Lung (tissue), 12 donors: ENCODE measurements around the gene TFAP2D. TPM values are rescaled to one million over a fixed set of nuclear protein-coding genes. Genes with fewer than 3 reads are reported as not detected.

Source experiments
- ATAC-seq: fragments of 200-7000 bp; cut with Tn5 transposase; one replicate; pipeline ENCODE4 v1.9.1; 2020; ENCODE audit warnings: moderate number of reproducible peaks; ENCODE audit not compliant: insufficient read depth, low FRiP score
- DNase-seq, 3 donors: peaks; one replicate each; pipeline ENCODE4 v3.0.0-alpha.2; 2013 to 2017
- H3K27ac ChIP-seq, 2 donors: one replicate each; pipeline ENCODE4 v1.5.1; 2013; ENCODE audit warnings: mild to moderate bottlenecking in 2 of 2, moderate library complexity in 2 of 2, control low read depth in 1 of 2, inconsistent platforms in 1 of 2, low read depth in 1 of 2, low read length in 1 of 2
- H3K27me3 ChIP-seq, 3 donors: one replicate each; pipeline ENCODE4 v1.5.1; 2013; ENCODE audit warnings: low read length in 2 of 3; ENCODE audit not compliant: control insufficient read depth in 3 of 3, insufficient read depth in 3 of 3
- H3K36me3 ChIP-seq, 4 donors: one replicate each; pipeline ENCODE4 v1.5.1; 2013; ENCODE audit warnings: low read length in 4 of 4, mild to moderate bottlenecking in 1 of 4, moderate library complexity in 1 of 4; ENCODE audit not compliant: control insufficient read depth in 4 of 4, insufficient read depth in 4 of 4
- H3K4me1 ChIP-seq, 5 donors: one replicate each; pipeline ENCODE4 v1.5.1; 2013; ENCODE audit warnings: low read length in 5 of 5, mild to moderate bottlenecking in 2 of 5, moderate library complexity in 1 of 5; ENCODE audit not compliant: control insufficient read depth in 5 of 5, insufficient read depth in 5 of 5
- H3K4me3 ChIP-seq: one replicate; pipeline ENCODE4 v1.5.1; 2013; ENCODE audit warnings: mild to moderate bottlenecking, control low read depth, moderate library complexity
- H3K9ac ChIP-seq, 2 donors: one replicate each; pipeline ENCODE4 v1.5.1; 2013; ENCODE audit warnings: low read length in 2 of 2, control low read depth in 1 of 2; ENCODE audit not compliant: insufficient read depth in 1 of 2
- H3K9me3 ChIP-seq, 4 donors: one replicate each; pipeline ENCODE4 v1.5.1; 2013; ENCODE audit warnings: low read length in 3 of 4, mild to moderate bottlenecking in 1 of 4, moderate library complexity in 1 of 4; ENCODE audit not compliant: control insufficient read depth in 4 of 4, insufficient read depth in 3 of 4
- CTCF ChIP-seq: IDR thresholded peaks from 2 replicates; pipeline ENCODE4 v1.5.1; 2012; ENCODE audit warnings: mild to moderate bottlenecking; ENCODE audit errors: control extremely low read depth, extremely low read depth
- WGBS, 2 donors: extraction: QIAGEN DNeasy Blood & Tissue Kit; methylation state at CpG; one replicate each; pipeline ENCODE4 v1.1.7; 2013; 5-methylcytosine and 5-hydroxymethylcytosine counted together
- polyA plus RNA-seq, 2 donors: library from polyadenylated mRNA; stranded (reverse); fragments of 200-250 nt; gene quantifications; one replicate each; pipeline ENCODE4 v1.2.1, GENCODE V29; 2013
- total RNA-seq, 2 donors: library from RNA; depleted of rRNA in 1 of 2; stranded (reverse); fragments of >200 nt in 1 of 2; gene quantifications; one replicate each; pipeline ENCODE4 v1.2.1, GENCODE V29; 2014 to 2021
- donor health status: control.
- donor health status: control.
- donor health status: Bipolar disorder and iron deficiency.
- donor health status: healthy.
- donor health status: DM: yes; HTN: yes; CAD: no.

The TFAP2D gene
- total and polyA plus RNA-seq, 4 donors: not detected

- no peak for DNase-seq
- no peak for ATAC-seq
- TF ChIP-seq CTCF: no peak
- Histone ChIP-seq H3K27ac (no peak overlapping the region), H3K4me3 (no peak overlapping the region), H3K36me3 (no peaks in the 10 kb centered on the region), H3K4me1 (no peaks in the 10 kb centered on the region), H3K27me3 (peaks cover 11 to 80% (median 69%) of the 10 kb centered on the region in 3 donors), H3K9me3 (peaks cover 0 to 12% (median under 1%) of the 10 kb centered on the region in 4 donors), H3K9ac (no peak overlapping the region)
- 5 to 7% methylated on average over 24 of the region's 24 CpGs for WGBS, 2 donors
Measured at GRCh38 chr6:50722829-50723554, 9.7 kb downstream of the TFAP2D start.

GRCh38 chr6:50724381-50725124 is 11.2 kb downstream of the TFAP2D start:
- Histone ChIP-seq H3K4me1 (no peaks in the 10 kb centered on the region), H3K36me3 (no peaks in the 10 kb centered on the region), H3K27me3 (peaks cover 11 to 65% (median 64%) of the 10 kb centered on the region in 3 donors), H3K4me3 (no peak overlapping the region), H3K9me3 (peaks cover 0 to 12% (median 0%) of the 10 kb centered on the region in 4 donors), H3K9ac (no peak overlapping the region), H3K27ac (no peak overlapping the region)
- TF ChIP-seq CTCF: no peak
- WGBS, 2 donors: 4% methylated on average over 41 to 43 of the region's 43 CpGs
- no peak for ATAC-seq
- no peak for DNase-seq

- ATAC-seq (no peak), DNase-seq (no peak)
- Histone ChIP-seq H3K9ac (no peak overlapping the region), H3K27me3 (peaks cover 0 to 4% (median 2%) of the 10 kb centered on the region in 3 donors), H3K4me1 (no peaks in the 10 kb centered on the region), H3K4me3 (no peak overlapping the region), H3K36me3 (no peaks in the 10 kb centered on the region), H3K27ac (no peak overlapping the region), H3K9me3 (no peaks in the 10 kb centered on the region)
- WGBS, 2 donors: 69 to 87% methylated on average over 3 of the region's 3 CpGs
- no peak for TF ChIP-seq CTCF
Measured at GRCh38 chr6:50734488-50734887, 21.2 kb downstream of the TFAP2D start.
